AG09309 (cell line): Measurements from ENCODE around the gene KDM3A.

Experiments
- DNase-seq: peaks from one replicate; pipeline ENCODE4 v3.0.0-alpha.2; 2010; ENCODE audit warnings: low read depth
- H3K4me3 ChIP-seq: 2 replicates; pipeline ENCODE4 v1.5.1; 2011; ENCODE audit warnings: mild to moderate bottlenecking, low read depth, low read length, moderate library complexity; ENCODE audit not compliant: control insufficient read depth
- CTCF ChIP-seq: IDR thresholded peaks from 2 replicates; pipeline ENCODE4 v1.5.1; 2011; ENCODE audit warnings: mild to moderate bottlenecking, low read depth, low read length, inconsistent platforms; ENCODE audit not compliant: insufficient read depth, control insufficient read depth; ENCODE audit errors: missing control alignments

KDM3A gene

GRCh38 chr2:86398500-86399474, 42.4 kb upstream of the KDM3A start:
- DNase-seq, result no peak
- no peak for TF ChIP-seq CTCF
- H3K4me3 ChIP-seq, result no peak overlapping the region

- TF ChIP-seq CTCF, result no peak
- H3K4me3 ChIP-seq, result no peak overlapping the region
- no peak for DNase-seq
Observed at GRCh38 chr2:86400321-86400720, 40.9 kb upstream of the KDM3A start.

GRCh38 chr2:86410581-86410980, 30.6 kb upstream of the KDM3A start:
- no peak for TF ChIP-seq CTCF
- no peak for DNase-seq
- H3K4me3 ChIP-seq, result no peak overlapping the region

GRCh38 chr2:86411396-86411795, 29.8 kb upstream of the KDM3A start:
- no peak for TF ChIP-seq CTCF
- no peak for DNase-seq

DNA sequence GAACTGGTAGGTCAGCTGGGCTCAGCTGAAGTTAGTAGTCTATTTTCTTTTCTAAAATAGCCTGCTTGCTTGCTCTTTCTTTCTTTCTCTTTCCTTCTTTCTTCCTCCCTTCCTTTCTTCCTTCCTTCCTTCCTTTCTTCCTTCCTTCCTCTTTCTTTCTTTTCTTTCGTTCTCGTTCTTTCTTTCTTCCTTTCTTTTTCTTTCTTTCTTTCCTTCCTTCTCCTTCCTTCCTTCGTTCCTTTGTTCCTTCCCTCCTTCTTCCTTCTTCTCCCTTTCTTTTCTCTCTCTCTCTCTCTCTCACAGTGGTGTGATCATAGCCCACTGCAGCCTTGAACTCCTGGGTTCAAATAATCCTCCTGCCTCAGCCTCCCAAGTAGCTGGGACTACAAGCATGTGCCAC, 29.2 kb upstream of the KDM3A start:
- TF ChIP-seq CTCF, result no peak
- no peak overlapping the region for H3K4me3 ChIP-seq
- no peak for DNase-seq

More at GRCh38 chr2:86411396-86411795, 29.8 kb upstream of the KDM3A start:
- H3K4me3 ChIP-seq, result no peak overlapping the region

DNA sequence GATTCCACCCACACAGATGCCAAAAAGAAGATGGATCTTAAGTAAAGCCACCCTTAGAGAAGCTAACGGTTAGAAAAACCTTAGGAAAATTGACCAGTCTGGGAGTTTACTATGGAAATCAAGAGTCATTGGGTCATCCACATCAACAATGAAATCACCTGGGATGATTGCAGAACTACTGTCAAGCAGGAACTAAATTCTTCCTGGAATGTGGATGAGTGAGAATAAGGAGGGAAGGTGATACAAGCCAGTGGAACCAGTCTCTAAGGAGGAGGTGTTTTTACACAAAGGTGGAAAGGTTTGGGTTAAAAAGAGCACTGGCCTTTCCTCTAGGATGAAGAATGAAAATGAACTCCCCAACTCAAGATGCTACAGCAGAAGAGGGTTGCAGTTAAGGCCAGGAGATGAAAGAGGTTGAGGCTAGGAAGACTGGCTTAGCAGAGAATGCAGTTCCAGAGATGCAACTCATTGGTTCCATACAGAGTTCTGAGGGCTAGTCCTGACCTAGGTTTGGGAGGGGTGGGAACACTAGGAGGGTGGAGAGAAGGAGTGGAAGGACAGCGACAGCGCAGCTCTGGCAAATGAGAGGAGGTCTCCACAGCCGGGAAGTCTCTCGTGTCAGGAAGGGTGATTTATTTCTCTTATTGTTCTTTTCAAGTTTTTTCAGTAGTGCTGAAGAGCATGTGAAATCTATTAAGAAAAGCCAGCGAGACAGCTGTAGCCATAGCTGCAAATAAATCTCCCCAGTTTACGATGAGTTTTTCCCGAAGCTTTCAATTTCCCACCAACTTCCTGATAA, 27.7 kb upstream of the KDM3A start:
- H3K4me3 ChIP-seq, result no peak overlapping the region
- DNase-seq, result no peak
- TF ChIP-seq CTCF, result no peak
